Stimulated activated CD4-positive, alpha-beta T cell treated with anti-CD3 and anti-CD28 coated beads, Interleukin-15, amount 100 ng/mL, for 24 hours (primary cell): ENCODE data around the gene DNAH9.

ENCODE experiments used
- DNase-seq: peaks from one replicate; pipeline ENCODE4 v3.0.0-alpha.2; 2020

The DNAH9 gene

GRCh38 chr17:11612956-11613355, 14.7 kb downstream of the DNAH9 start:
- DNase-seq = no peak

DNA sequence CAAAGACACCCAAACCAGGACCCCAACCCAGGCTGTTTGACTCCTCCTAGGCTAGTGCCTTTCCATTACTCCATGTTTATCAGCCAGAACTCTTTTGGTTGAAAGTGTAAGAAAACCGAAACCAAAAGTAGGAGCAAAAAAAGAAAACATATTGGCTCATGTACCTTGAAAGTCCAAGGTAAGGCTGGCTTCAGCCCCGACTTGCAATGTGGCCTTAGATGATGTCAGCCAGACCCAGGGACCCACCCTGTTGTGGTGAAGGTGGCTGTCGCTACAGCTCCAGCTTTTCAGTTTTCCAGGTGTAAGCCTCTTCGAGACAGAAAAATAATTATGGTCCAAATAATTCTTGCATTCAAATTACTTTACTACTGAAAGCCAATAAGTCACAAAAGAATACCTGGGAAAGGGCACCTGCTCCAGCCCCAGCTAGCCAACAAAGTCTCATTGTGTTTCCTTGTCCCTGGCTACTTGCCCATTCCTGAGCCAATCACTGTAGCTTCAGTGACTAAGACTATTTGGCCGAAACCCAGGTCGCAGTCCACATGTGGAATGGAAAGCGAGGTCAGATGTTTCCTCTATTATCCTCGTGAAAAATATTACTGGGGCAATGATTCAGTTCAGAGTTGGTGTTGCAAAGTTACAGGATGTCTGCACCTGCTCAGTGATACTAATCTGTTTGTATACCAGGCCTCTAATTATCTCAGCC, 20.7 kb downstream of the DNAH9 start:
- no peak for DNase-seq

- DNase-seq = no peak
Measured at GRCh38 chr17:11622492-11622891, 24.2 kb downstream of the DNAH9 start.

GRCh38 chr17:11624976-11625375, 26.7 kb downstream of the DNAH9 start:
- DNase-seq = no peak

DNA sequence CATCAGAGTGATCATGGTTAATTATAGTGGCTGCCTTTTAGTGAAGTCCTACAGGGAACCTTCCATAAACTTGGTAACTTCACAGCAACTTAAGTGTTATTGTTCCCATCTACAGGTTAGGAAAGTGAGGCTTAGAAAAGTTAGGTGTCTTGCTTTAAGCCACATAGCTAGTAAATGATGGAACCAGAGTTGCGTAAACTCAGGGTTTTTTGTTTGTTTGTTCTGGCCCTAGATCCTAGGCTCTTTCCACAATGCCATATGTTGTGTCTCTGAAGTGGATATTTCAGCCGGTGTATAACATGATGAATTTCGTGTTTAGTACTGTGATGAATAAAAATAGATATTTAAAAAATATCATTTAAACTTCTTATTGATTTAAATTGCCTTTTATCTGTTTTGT, 27.6 kb downstream of the DNAH9 start:
- DNase-seq = no peak

DNA sequence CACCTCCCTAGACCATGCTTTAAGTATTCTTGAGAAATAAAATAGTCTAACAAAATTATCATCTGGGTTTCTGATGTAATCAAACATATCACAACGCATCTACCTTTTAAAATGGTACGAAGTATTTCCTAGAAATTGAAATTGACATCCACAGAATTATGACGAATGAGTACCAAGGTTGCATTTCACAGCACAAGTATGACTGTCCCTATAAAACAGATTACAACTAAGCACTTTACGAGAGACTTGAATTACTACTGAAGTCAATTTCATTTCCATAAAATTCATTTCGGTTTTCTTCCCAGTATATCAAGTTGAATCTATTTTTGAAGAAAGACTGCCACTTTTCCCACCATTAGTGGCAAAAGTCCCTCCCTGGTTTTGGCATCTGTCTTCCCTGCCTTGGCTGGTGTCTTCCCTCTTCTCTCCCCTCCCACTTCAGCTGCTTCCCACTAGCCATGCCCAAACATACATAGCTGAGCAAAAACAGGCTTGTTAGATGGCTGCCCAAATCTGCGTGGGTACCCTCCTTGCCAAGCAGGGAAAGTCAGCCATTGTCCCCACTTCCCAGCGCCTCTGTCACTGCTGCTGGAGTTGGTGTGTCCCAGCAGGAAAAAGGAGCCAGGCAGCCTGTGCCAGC, 29.2 kb downstream of the DNAH9 start:
- no peak for DNase-seq

DNA sequence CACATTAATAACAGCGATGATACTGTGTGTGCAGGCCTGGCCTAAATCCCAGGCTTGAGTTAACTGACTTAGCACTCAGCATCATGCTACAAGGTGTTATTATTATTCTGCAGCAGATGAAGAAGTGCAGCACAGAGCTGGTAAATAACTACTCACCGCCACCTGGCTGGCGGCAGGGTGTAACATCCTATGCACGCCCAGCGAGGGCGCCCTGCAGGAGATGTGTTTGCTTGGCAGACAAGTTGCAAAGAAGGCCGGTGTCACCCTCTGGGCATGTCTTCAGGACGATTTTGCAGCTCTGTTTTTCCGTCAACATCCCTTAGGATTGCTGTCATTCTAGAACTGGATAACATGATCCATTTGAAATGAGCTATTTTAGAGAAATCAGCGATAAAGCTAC, 30.1 kb downstream of the DNAH9 start:
- no peak for DNase-seq

DNA sequence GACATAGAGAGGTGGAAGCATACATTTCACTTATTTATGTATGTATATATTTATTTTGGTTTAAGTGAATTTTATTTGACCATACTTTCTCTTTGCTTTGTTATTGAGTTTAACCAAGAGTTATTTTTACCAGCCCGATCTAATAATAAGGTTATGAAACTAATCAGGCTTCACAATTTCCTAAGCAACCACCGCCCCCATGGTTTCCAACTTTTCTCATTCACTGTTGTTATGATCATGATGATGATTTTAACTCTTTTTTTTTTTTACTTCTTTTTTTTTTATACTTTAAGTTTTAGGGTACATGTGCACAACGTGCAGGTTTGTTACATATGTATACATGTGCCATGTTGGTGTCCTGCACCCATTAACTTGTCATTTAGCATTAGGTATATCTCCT, 30.6 kb downstream of the DNAH9 start:
- no peak for DNase-seq

DNA sequence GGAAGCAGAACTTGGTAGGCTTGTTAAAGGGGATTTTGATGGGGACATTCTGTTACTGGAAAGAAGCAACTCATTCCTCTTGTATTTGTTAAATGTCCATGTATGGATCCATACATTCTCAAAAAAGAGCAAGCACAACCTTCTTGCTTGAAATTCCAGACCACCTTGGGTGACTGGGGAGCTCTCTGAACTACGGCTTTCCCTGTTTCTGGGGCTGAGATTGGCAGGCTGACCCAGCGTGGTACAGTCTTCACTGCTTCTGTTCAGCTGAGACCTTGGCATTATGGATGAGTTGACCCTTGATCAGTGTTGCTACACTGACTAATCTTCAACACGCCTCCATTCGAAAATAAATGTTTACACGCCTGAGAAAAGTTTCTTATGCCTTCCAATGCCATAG, 38.5 kb downstream of the DNAH9 start:
- no peak for DNase-seq

DNA sequence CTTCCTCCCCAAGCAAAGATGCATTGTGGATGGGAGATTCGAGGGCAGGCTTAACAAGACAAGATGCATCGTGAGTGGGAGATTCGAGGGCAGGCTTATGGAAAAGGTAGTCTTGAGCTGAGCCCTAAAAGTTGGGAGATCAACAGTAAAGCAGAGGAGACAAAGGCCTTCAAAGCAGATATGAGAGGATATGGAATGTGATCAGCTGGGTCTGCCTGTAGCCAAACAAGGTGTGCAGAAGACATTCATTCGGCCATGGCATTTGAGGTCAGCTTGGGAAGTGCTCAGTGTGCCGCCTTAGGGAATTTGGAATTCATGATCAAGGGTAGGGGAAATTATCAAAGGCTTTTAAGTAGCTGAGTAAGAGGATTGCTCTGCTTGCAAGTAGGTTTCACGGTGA, 39.5 kb downstream of the DNAH9 start:
- no peak for DNase-seq

DNA sequence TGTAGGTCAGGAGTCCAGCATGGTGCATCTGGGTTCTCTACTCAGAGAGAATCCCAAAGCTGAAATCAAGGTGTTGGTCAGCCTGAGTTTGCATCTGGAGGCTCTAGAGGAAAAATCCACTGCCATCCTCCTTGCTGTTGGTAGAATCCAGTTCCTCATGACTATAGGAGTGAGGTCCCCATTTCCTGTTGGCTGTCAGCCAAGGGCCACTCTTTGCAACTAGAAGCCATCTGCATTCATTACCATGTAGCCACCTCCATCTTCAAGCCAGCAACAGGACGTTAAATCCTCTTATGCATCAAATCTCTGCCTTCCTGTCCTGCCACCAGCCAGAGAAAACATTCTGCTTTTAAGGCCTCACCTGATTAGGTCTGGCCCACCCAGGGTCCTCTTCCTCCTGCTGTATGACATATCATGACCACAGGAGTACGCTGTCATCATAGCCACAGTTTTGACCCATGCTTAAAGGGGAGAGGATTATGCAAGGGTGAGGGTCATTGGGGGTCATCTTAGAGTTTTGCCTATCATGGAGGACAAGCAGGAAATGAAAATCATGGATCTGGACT, 40.5 kb downstream of the DNAH9 start:
- DNase-seq = no peak

DNA sequence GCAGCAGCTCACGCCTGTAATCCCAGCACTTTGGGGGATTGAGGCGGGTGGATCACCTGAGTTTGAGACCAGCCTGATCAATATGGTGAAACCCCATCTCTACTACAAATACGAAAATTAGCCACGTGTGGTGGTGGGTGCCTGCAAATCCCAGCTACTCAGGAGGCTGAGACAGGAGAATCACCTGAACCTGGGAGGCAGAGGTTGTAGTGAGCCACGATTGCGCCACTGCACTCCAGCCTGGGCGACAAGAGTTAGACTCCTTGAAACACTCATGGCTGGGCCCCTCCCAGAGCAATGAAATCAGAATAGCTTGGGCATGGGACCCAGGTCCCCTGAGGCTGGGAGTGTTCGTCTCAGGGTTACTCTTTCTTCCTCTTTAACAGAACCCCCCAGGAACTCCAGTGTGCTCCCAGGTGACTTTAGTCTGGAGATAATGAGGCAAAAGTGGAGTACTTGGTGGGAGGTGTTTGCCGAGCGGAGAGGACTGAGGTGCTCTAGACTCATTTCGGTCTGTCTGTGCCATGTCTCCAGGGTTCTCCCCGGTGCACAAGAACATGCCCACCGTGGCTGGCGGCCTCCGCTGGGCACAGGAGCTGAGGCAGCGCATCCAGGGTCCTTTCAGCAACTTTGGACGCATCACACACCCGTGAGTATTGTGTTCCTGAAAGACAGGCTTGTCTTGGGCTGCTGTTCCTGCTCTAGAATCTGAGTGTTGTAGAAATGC, 41.6 kb downstream of the DNAH9 start:
- DNase-seq = no peak

- no peak for DNase-seq
Measured at GRCh38 chr17:11640463-11640814, 42.2 kb downstream of the DNAH9 start.

- no peak for DNase-seq
Measured at GRCh38 chr17:11641521-11642275, 43.4 kb downstream of the DNAH9 start.

DNA sequence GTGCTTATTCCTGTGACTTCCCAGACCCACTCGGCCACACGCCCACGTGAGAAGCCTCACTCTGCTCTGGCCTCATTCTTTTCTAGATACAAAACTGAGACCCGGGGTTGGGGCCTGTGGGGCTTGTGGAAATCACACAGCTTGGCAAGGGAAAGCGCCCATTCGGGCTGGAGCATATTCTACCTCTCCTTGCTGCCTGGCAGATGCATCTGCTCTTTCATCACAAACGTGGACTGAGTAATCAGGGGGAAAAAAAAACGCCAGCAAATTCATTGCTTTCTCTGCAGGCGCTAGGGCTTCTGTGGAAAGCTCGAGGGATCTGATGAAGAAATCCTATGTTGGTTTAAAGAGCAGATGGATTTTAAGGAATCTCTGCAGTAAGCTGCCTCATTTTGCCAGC, 44.4 kb downstream of the DNAH9 start:
- no peak for DNase-seq

DNA sequence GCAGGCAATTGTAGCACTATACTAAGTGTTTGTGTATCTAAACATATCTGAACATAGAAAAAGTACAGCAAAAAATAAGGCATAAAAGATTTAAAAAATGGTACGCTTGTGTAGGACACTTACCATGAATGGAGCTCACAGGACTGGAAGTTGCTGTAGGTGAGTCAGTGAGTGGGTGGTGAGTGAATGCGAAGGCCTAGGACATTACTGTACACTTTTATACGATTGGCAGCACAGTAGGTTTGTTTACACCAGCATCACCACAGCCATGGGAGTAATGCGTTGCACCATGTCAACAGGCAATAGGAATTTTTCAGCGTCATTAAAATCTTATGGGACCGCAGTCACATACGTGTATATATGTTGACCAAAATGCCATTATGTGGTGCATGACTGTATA, 45.6 kb downstream of the DNAH9 start:
- no peak for DNase-seq

DNA sequence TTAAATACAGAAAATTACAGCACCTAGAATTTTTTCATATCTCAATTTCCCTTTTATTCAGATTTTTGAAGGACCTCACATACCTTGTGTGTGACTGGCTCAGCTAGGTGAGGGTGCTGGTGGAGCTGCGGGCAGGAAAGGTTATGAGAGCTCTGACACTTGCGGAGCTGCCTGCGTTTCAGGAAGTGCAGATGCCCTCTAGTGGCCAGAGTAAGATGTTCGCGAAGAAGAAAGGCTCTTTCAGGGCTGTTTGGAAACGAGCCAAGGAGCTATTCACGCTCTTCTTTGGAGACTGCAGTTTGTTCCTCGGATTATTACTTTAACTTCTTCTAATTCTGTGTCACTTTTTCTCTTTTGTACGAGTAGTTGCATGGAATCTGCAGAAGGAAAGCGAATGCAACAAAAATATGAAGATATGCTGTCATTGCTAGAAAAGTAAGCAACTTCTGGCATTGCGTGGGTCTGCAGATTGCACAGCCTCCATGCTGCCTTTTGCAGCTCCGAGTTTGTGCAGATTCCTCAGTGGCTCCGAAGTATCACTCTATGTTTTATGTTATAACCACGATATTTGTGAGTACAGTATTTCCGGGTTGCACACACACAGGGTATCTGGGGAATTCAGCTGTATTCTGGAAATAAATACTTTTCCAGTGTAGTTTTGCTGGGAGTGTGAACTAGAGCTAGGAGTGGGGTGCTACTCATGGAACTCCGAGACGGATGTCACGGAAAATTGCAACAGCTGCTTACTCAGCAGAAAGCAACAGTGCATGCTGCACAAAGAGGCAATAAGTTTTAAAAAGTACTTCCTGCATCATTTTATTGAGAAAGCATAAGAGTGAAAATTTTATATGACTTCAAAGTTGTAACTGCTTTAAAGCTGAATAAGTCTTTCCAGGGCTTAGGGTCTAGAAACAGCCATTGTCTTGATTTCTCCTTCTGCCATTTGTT, 46.3 kb downstream of the DNAH9 start:
- DNase-seq = peak; percentile 56

DNA sequence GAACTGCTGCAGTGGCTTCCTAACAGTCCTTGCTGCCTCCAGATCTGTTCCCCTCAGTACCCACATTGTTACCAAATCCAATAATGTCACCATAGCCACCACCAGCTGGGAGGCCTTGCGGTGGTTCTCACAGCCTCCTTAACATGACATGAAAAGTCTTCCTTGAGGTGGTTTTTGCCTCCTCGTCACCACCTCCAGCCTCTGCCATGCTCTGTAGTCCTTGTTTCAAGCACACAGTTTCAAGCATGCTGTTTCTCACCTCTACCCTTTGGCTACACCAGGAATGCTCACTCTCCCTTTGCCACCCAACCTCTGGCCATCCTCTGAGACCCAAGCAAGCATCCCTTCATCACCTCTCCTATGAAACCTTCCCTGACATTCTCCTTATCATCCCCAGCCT, 47.2 kb downstream of the DNAH9 start:
- DNase-seq = no peak

DNA sequence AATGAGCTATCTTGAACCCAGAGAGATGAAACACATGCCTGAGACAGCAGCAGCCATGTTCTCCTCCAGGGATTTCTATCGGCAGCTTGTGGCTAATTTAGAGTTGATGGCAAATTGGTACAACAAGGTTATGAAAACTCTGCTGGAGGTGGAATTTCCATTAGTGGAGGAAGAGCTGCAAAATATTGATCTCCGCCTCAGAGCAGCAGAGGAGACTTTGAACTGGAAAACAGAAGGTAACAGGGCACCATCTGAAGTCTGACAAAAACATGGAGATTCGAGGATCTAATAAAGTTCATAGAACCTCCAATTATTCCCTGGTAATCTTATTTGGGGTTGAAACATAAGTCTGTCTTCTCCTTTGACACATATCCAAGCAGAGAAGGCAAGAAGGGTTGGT, 52.8 kb downstream of the DNAH9 start:
- no peak for DNase-seq

- DNase-seq = no peak
Measured at GRCh38 chr17:11668618-11669017, 70.3 kb downstream of the DNAH9 start.

- no peak for DNase-seq
Measured at GRCh38 chr17:11671126-11671525, 72.9 kb downstream of the DNAH9 start.

DNA sequence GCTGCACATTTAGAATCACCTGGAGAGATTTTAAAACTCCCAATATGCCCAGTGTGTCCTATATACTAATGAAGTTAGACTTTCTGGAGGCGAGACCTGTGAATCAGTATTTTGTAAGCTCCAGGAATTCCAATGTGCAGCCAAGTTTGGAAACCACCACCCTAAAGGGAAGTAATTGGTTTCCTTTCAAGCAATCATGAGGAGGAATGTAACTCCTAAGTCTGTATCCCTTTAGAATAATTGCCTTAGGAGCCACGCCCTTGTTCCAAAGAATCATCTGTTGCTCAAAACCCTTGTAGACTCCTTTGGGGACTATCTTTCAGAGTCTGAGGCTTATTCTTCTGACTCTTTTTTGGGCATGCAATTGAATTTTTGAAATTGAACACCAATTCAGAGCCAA, 84.4 kb downstream of the DNAH9 start:
- no peak for DNase-seq
